Neural cell (in vitro differentiated cells): ENCODE results near the gene LRRC45.

ENCODE experiments used
- CTCF ChIP-seq: fragments of 450-650 bp; IDR thresholded peaks from 2 replicates; pipeline ENCODE4 v1.5.1; 2014; ENCODE audit warnings: antibody characterized with exemption, mild to moderate bottlenecking, moderate library complexity; ENCODE audit not compliant: poor library complexity, severe bottlenecking
- EP300 ChIP-seq: fragments of 450-650 bp; conservative IDR thresholded peaks from 2 replicates; pipeline ENCODE4 v1.6.1; 2014; ENCODE audit warnings: antibody characterized with exemption, mild to moderate bottlenecking, moderate library complexity; ENCODE audit not compliant: poor library complexity, severe bottlenecking
- EZH2 ChIP-seq: fragments of 200-600, 300-800 bp; shearing (Covaris generic), sonication (generic); IDR thresholded peaks from 2 replicates; pipeline ENCODE4 v1.6.1; 2014; ENCODE audit warnings: antibody characterized with exemption, low read length, borderline replicate concordance, mild to moderate bottlenecking; ENCODE audit not compliant: insufficient read depth, poor library complexity, severe bottlenecking
- MXI1 ChIP-seq: fragments of 450-650 bp; conservative IDR thresholded peaks from 2 replicates; pipeline ENCODE4 v1.6.1; 2014; ENCODE audit warnings: antibody characterized with exemption, mild to moderate bottlenecking; ENCODE audit not compliant: poor library complexity, severe bottlenecking
- POLR2AphosphoS5 ChIP-seq: IDR thresholded peaks from 2 replicates; pipeline ENCODE4 v1.6.1; 2012
- RAD21 ChIP-seq: fragments of 450-650 bp; conservative IDR thresholded peaks from 2 replicates; pipeline ENCODE4 v1.6.1; 2014; ENCODE audit warnings: antibody characterized with exemption, mild to moderate bottlenecking, moderate library complexity
- REST ChIP-seq: IDR thresholded peaks from 2 replicates; pipeline ENCODE4 v1.6.1; 2012; ENCODE audit warnings: borderline replicate concordance
- TAF1 ChIP-seq: IDR thresholded peaks from 2 replicates; pipeline ENCODE4 v1.6.1; 2012; ENCODE audit warnings: low read depth

- no peak for TF ChIP-seq EP300
- TF ChIP-seq CTCF: no peak
- no peak for TF ChIP-seq TAF1
- no peak for TF ChIP-seq RAD21
- TF ChIP-seq MXI1: no peak
- TF ChIP-seq POLR2AphosphoS5: no peak
- no peak for TF ChIP-seq EZH2
- no peak for TF ChIP-seq REST
Observed at GRCh38 chr17:81986606-81987005, 36.5 kb upstream of the LRRC45 start.
